ENCODE results near the gene ZSWIM3.
A peak's percentile ranks its signal among the peaks of the same experiment; 100 is the strongest.
"Not testable (repeated sequence)": the region's sequence is repeated elsewhere in the genome, so short reads cannot be mapped to it uniquely, and the experiment has no call there.

Gene ZSWIM3

DNA sequence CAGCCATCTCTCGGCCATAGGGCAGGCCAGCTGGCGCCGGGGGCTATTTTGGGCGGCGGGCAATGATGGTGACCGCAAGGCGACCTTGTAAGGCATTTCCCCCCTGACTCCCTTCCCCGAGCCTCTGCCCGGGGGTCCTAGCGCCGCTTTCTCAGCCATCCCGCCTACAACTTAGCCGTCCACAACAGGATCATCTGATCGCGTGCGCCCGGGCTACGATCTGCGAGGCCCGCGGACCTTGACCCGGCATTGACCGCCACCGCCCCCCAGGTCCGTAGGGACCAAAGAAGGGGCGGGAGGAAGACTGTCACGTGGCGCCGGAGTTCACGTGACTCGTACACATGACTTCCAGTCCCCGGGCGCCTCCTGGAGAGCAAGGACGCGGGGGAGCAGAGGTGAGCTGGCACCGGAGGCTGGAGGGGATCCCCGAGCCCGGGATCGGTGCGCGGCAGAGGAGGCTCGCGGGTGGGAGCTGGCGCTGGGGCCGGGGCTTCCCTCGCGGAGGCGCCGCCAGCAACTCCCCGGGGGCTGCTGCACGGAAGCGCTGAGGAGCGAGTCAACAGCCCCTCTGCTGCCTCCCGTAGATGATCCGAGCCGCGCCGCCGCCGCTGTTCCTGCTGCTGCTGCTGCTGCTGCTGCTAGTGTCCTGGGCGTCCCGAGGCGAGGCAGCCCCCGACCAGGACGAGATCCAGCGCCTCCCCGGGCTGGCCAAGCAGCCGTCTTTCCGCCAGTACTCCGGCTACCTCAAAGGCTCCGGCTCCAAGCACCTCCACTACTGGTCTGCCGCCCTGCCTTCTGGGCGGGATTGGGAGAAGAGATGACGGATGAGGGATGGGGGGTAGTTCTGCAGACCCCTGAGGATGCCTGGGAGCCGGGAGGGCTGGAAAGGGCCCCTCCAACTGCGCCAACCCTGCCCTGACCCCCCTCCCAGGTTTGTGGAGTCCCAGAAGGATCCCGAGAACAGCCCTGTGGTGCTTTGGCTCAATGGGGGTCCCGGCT lies 33.9 kb downstream of the ZSWIM3 start, which contains the start of the genes CTSA and NEURL2:
CTSA (plus strand) TSS at position 351 of the 999 bp plus-strand sequence; CDS start at position 585, 234 bp downstream.
NEURL2 (minus strand) TSS at position 224 of the 999 bp plus-strand sequence; CDS start at position 7, 217 bp downstream.
- peak; percentile 77 for DNase-seq

DNA sequence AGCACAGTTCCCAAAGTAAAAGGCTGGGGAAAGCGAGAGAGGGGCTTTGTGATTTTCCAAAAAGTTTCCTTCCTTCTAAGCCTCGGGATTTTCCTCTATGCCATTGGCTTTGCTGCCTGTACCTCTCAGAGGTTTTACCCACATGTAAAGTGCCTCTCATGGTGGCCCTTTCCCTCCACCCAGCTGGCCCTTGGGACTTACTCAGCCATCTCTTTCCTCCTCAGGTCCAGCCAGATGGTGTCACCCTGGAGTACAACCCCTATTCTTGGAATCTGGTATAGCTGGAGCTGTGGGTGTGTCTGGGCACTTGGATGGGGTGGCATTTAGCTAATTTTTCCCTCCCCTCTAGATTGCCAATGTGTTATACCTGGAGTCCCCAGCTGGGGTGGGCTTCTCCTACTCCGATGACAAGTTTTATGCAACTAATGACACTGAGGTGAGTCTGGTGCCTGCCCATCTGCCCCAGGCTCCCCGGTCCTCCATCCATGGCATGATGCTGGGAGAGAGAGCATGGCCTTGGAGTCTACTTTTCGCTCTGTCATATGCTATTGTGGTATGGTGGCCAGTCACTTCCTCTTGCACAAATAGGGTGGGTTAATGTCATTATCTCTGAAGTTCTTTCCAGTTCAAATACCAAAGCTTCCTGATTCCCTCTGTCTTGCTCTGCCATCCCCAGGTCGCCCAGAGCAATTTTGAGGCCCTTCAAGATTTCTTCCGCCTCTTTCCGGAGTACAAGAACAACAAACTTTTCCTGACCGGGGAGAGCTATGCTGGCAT lies 34.8 kb downstream of the ZSWIM3 start:
- no peak for DNase-seq

DNA sequence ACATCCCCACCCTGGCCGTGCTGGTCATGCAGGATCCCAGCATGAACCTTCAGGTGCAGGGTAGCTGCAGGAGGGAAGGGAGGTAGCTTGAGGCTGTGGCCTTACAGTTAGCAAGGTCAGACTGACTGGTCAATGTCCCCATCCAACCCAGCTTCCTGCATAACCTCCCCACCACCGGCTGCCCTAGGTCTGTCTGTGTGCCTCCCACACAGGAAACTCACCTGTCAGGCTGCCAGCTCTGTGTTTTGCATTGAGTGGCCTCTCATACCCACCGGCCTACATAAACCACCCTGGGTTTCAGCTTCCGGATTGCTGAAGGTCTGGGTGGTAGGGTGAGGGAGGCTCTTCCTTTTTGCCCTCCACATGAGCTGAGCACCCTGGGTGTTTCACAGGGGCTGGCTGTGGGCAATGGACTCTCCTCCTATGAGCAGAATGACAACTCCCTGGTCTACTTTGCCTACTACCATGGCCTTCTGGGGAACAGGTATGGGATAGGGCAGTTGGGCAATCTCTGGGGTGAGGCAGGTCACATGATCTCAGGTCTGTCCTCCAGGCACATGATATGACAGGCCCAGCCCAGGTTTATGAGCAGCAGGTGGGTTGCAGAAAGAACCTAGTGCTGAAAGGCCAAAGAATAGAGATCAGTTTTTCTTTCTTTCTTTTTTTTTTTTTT lies 35.5 kb downstream of the ZSWIM3 start:
- no peak for DNase-seq

DNA sequence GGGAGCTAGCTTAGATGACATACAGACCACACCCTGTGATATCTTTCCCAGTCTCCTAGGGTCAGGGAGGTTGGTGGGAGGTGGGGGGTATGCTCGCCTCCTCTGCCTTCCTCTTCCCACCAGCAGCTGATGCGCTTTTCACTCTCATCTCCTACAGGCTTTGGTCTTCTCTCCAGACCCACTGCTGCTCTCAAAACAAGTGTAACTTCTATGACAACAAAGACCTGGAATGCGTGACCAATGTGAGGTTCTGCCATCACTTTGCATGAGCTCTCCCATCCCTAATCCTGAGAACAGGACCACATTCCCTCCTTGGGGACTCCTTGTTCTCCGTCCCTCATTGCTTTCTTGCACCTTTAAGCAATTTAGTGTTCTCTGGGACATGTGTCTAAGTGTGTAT lies 36.4 kb downstream of the ZSWIM3 start:
- no peak for DNase-seq

DNA sequence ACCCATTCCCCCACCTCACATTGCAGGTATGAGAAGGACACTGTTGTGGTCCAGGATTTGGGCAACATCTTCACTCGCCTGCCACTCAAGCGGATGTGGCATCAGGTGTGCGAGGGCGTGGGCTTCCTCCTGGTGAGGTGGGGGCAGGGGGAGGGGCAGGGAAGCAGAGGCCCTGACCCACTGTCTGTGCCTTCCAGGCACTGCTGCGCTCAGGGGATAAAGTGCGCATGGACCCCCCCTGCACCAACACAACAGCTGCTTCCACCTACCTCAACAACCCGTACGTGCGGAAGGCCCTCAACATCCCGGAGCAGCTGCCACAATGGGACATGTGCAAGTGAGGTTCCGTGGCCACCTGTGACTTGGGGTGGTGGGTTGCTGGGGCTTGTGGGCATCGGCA lies 37.4 kb downstream of the ZSWIM3 start:
- no peak for DNase-seq

DNA sequence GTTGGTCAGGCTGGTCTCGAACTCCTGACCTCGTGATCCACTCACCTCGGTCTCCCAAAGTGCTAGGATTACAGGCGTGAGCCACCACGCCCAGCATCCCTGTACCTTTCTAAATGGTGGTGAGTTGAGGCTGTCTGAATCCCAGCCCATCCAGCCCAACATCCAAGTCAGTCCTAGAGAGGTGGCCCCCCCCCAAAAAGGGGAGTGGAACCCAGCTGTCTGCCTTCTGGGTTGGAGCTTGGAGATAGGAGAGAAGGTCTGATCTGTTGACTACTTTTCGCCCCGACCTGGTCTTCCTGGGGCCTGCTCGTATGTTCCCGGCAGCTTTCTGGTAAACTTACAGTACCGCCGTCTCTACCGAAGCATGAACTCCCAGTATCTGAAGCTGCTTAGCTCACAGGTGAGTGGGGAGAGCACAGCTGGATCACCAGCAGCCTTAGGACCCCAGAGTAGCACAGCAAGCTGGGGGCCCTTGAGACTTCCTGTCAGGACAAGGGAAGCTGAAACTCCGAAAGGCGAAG lies 39.3 kb downstream of the ZSWIM3 start:
- DNase-seq = no peak

DNA sequence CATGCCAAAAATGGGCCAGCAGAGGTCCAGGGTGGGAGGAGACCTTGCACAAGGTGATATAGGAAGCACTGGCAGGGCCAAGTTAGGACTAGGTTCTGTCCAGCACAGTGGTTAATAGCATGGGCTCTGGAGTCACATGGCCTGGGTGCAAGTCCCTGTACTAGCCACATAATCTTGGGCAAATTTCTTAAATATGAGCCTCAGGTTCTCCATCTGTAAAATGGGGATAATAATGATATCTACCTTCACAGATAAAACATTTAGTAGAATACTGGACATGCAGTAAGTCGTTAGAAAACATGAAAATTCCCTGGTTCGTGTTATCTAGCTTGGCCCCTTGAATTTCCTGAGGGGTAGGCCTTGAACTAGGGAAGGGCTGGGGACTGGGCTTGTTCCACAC lies 39.9 kb downstream of the ZSWIM3 start:
- no peak for DNase-seq

DNA sequence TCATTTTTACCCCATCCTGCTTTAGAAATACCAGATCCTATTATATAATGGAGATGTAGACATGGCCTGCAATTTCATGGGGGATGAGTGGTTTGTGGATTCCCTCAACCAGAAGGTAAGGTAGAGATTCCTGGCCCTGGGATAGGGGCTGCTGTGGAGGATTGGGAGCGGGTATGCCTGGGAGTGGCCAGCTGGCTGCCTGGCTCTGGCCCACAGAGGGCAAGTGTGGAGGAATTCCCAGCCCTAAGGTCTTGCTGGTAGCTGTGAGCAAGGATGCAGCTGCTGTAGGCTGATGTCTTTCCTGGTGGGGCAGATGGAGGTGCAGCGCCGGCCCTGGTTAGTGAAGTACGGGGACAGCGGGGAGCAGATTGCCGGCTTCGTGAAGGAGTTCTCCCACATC lies 40.3 kb downstream of the ZSWIM3 start:
- no peak for DNase-seq

DNA sequence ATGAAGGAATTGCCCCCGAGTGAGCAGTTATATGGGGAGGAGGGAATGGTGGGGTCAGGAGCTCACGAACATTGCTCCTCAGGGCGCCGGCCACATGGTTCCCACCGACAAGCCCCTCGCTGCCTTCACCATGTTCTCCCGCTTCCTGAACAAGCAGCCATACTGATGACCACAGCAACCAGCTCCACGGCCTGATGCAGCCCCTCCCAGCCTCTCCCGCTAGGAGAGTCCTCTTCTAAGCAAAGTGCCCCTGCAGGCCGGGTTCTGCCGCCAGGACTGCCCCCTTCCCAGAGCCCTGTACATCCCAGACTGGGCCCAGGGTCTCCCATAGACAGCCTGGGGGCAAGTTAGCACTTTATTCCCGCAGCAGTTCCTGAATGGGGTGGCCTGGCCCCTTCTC lies 40.9 kb downstream of the ZSWIM3 start:
- DNase-seq = no peak

DNA sequence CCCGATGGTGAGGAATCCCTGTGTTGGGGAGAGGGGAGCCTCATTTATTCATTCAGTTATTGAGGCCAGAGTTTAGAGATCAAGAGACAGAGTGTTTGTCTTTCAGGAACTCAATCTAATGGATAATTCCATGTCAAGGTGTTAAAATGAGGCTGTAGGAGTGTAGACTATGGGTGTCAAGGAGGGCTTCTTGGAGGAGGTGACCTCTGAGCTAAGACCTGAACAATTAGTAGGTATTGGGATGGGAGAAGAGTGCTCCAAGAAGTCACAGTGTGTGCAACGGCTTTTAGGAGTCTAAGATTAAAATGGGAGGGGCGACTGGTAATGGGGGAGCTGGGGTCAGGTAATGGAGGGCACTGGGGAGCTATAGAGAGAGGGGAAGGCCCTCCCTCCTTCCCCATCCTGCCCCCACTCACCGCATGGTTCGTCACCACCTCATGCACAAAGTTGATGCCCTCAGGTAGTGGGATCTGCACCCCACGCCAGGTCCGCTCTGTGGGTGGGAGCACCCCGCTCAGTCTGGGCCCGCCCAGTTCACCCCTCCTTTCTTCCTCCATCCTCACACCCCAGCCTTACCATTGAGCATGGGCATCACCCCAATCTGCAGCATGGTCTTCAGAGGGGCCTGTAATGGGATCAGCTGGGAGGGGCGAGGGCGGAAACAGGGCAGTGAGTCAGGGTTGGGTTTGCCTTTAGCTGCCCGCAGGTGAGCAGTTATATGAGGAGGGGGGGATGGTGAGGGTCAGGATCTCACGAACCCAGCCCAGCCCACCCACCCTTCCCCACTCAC lies 41.8 kb downstream of the ZSWIM3 start:
- no peak for DNase-seq

DNA sequence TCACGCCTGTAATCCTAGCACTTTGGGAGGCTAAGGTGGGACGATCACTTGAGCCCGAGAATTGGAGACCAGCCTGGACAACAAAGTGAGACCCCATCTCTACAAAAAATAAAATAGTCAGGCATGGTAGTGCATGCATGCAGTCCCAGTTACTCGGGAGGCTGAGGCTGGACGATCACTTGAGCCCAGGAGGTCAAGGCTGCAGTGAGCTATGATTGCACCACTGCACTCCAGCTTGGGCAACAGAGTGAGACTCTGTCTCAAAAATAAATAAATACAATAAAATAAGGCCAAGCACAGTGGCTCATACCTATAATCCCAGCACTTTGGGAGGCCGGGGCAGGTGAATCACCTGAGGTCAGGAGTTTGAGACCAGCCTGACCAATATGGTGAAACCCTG lies 43.9 kb downstream of the ZSWIM3 start:
- DNase-seq = not testable (repeated sequence)

DNA sequence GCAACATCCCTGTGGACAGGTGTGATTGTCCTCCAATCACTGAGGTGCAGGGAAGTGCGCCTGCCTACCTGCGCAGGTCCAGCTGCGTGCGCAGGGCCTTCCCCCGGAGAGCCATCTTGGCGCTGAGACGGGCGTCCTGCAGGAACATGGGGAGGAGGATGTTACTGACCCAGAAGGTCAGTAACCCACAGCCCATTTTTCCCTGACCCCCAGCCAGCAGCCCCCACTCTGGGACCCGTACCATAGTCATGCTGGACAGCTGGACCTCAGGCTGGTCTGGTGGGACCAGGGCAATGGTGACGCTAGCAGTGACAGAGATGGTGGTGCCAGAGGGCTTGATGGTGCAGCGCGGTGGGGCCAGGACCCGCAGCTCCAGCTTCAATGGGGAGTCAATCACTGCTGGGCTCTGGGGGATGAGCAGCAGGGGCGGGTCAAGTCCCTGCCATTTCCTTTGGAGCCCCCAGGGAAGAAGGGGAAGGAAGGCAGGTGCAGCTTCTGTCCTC lies 44.8 kb downstream of the ZSWIM3 start:
- DNase-seq = no peak

DNA sequence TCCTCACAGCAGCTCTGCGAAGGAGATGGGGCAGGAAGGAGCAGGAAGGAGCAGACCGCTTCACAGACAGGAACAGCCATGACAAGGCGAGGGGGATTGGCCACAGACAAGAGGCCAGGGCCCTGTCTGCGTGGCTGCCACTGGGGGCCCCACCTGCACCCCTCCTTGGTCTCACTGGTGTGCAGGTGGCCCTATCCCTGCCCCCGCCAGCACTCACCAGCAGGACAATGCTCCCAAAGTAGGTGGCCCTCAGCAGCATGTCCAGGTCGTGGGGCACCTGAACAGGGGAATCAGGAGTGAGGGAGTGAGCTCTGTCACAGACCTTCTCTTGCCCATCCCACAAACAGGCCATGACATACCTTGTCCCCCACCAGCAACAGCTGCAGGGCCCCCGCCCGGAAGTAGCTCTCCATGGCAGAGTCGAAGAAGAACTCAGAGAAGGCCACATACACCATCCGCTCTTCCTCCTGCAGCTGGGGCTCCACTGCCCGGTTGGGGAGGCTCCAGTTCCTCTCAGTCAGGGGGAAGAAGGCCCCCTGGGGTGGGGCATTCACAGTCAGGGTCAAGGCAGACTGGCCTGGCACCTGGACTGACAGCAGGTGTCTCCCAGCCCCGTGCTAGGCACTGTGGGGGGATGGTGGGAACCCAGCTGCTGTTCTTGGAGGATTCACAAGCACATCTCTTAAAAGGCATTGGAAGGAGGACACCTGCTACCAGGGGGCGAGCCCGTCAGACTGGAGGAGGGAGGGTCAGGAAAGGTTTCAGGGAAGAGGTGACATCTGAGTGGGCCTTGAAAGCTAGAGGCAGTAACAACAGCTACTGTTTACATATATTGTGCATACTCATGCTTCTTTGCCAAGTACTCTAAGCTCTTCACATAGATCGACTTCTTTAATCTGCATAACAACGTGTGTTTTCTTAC lies 47.4 kb downstream of the ZSWIM3 start:
- no peak for DNase-seq

DNA sequence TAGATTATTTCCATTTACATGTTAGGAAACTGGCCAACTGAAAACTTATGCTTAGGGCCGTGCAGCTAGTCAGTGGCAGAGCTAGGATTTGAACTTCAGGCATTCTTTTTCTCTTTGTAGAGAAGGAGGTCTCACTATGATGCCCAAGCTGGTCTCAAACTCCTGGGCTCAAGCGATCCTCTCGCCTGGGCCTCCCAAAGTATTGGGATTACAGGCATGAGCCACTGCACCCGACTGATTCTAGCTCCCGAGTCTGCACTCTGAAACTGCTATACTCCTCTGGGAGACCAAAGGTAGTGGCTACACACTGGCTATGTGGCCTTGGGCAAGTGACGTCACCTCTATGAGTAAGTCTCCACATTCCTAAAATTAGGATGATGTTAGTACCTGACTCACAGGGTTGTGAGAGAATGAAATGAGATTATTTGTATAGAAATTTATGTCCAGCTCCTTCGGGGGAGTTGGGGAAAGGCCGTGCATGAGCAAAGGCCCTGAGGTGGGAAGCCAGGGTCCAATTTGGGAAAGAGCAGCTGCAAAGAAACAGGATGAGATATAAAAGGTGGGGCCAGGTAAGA lies 48.2 kb downstream of the ZSWIM3 start:
- DNase-seq = no peak

DNA sequence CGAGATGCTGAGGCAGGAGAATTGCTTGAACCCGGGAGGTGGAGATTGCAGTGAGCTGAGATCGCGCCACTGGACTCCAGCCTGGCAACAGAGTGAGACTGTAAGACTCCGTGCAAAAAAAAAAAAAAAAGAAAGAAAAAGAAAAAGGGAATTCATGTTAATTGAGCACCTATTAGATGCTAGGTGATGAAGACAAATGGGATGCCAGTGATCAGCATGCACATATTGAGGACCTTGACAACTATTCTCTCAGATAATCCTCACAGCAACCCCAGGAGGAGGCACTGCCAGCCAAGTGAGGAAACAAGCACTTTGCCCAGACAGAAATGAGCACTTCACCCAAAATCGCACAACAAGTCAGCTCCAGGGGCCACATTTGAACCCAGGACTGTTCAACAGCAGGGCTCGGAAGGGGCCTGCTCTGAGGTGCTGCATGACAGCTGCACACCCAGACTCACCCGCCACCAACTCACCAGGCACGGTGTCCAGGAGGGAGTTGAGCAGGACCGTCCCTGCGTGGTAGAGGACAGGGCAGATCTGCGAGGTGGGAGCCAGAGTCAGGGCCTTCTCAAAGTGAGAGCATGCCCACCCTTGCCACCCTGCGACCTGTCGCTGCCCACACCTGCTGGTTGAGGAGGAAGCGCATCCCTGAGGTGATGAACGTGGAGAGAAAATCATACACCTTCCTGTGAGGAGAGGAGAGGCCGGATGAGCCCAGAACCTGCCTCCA lies 50.0 kb downstream of the ZSWIM3 start:
- no peak for DNase-seq

DNA sequence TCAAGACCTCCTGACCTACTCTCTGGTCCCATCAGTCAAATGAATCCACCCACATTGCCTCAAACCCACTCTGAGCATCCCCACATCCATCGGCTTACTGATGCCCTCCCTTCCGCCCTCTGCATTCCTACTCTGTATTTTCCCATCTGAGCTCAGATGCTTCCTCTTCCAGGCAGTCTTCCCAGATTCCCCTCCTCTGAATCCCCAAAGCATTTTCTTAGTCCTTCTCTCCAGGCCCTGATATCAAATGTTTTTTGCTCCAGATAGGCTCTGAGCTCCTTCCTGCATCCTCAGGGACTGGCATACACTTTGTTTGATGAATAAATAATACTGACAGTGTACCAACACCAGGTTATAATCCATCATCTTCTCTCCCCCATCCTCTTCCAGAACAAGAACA lies 50.7 kb downstream of the ZSWIM3 start:
- DNase-seq = no peak

DNA sequence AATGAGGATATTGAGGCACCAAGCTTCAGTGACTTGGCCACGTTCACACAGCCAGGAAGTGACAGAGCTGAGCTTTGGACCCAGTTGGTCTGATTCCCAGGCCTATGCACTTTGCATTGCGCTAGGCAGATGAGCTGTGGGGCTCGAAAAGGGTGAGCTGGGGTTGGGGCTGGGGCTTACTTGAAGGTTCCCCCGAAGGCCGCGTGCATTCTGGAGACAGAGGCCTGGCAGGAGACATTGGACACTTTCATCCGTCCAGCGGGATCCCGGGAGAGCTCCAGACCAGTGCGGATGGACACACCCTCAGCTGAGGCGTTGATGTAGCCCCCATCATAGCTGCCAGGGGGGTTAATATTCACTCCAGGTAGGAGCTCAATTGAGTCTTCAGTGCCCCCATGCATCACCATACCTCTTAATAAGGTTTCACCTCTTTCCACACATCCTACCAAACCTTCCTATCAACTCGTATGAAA lies 52.0 kb downstream of the ZSWIM3 start:
- no peak for DNase-seq

DNA sequence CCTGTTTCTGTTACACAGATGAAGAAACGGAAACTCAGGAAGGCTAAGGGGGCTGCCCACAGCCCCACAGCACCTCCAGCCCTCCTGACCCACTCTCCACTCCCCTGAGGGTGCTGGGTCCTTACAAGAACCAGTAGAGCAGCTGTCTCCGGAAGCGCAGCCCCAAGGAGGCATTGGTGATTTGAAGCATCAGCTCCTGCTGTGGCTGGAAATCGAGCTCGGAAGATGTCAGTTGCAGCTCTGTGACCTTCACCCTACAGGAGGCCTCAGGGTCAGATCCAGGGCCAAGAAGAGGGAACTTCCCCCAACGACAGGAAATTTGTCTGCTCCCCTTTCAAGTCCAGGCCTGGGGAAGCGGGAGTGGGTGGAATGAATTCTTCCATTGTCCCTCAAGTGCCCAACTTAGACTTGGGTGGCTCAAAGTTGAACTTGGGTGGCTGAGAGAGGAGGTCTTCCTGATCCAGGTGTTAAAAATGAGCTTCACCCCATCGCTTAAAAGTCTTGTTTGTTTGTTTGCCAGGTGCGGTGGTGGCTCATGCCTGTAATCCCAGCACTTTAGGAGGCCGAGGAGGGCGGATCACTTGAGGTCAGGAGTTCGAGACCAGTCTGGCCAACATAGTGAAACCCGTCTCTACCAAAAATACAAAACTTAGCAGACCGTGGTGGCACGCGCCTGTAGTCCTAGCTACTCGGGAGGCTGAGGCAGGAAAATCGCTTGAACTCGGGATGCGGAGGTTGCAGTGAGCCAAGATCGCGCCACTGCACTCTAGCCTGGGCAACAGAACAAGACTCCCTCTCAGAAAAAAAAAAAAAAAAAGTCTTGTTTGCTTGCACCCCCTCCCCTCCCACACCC lies 52.6 kb downstream of the ZSWIM3 start:
- no peak for DNase-seq
